Stomach smooth muscle (tissue), 2 donors: Measurements from ENCODE around the gene SELENOT.
A peak's percentile ranks its signal among the peaks of the same experiment; 100 is the strongest.

Source experiments
- H3K27ac ChIP-seq: one replicate; pipeline ENCODE4 v1.7.0; 2013; ENCODE audit warnings: mild to moderate bottlenecking, low read length, inconsistent platforms
- H3K27me3 ChIP-seq, 2 donors: one replicate each; pipeline ENCODE4 v1.7.0; 2013; ENCODE audit warnings: low read length in 2 of 2; ENCODE audit not compliant: insufficient read depth in 2 of 2, control insufficient read depth in 1 of 2
- H3K36me3 ChIP-seq, 2 donors: one replicate each; pipeline ENCODE4 v1.7.0; 2013; ENCODE audit warnings: low read length in 2 of 2; ENCODE audit not compliant: control insufficient read depth in 2 of 2, insufficient read depth in 2 of 2
- H3K4me1 ChIP-seq: one replicate; pipeline ENCODE4 v1.7.0; 2013; ENCODE audit warnings: low read length; ENCODE audit not compliant: control insufficient read depth, insufficient read depth
- H3K4me3 ChIP-seq, 2 donors: one replicate each; pipeline ENCODE4 v1.7.0; 2013; ENCODE audit warnings: low read length in 2 of 2
- H3K9ac ChIP-seq, 2 donors: one replicate each; pipeline ENCODE4 v1.7.0; 2013; ENCODE audit warnings: low read length in 2 of 2, mild to moderate bottlenecking in 1 of 2
- H3K9me3 ChIP-seq, 2 donors: one replicate each; pipeline ENCODE4 v1.7.0; 2013; ENCODE audit warnings: low read length in 2 of 2; ENCODE audit not compliant: control insufficient read depth in 2 of 2
- donor health status: healthy.
- donor health status: Pancreatic carcinoma.

The SELENOT gene

GRCh38 chr3:150603153-150603979 is at the start of gene SELENOT:
Gene SELENOT, plus strand, starts transcription at chr3:150603321. Its CDS starts 42 bp downstream, at chr3:150603363.
- H3K27me3 ChIP-seq = no peaks in the 10 kb centered on the region
- peak within 1 kb of the TSS; percentile 70 to 98 for H3K9ac ChIP-seq
- H3K4me3 ChIP-seq = peak within 1 kb of the TSS; percentile 89 to 96
- no peaks in the 10 kb centered on the region for H3K9me3 ChIP-seq
- no peaks in the 10 kb centered on the region for H3K36me3 ChIP-seq
- H3K27ac ChIP-seq = peak within 1 kb of the TSS; percentile 97
- peaks cover 13% of the 10 kb centered on the region for H3K4me1 ChIP-seq

- Histone ChIP-seq H3K36me3 (peaks cover 12 to 18% of the 10 kb centered on the region in 2 donors), H3K4me1 (no peaks in the 10 kb centered on the region), H3K4me3 (no peak overlapping the region), H3K27me3 (no peaks in the 10 kb centered on the region), H3K27ac (no peak overlapping the region), H3K9ac (no peak overlapping the region), H3K9me3 (no peaks in the 10 kb centered on the region)
These were observed 47.2 kb upstream of the SELENOT start for GRCh38 chr3:150555859-150556436.

GRCh38 chr3:150556792-150557191 is 46.3 kb upstream of the SELENOT start:
- Histone ChIP-seq H3K9me3 (no peaks in the 10 kb centered on the region), H3K9ac (no peak overlapping the region), H3K4me1 (no peaks in the 10 kb centered on the region), H3K27ac (no peak overlapping the region), H3K4me3 (no peak overlapping the region), H3K27me3 (no peaks in the 10 kb centered on the region), H3K36me3 (peaks cover 12 to 18% of the 10 kb centered on the region in 2 donors)

GRCh38 chr3:150557725-150558124 is 45.4 kb upstream of the SELENOT start:
- no peaks in the 10 kb centered on the region for H3K4me1 ChIP-seq

GRCh38 chr3:150564243-150564642 is 38.9 kb upstream of the SELENOT start:
- H3K9ac ChIP-seq = no peak overlapping the region
- no peak overlapping the region for H3K4me3 ChIP-seq
- peaks cover 5 to 28% of the 10 kb centered on the region in 2 donors for H3K36me3 ChIP-seq
- H3K9me3 ChIP-seq = no peaks in the 10 kb centered on the region
- H3K27me3 ChIP-seq = no peaks in the 10 kb centered on the region
- no peak overlapping the region for H3K27ac ChIP-seq
- no peaks in the 10 kb centered on the region for H3K4me1 ChIP-seq

More at GRCh38 chr3:150557725-150558124, 45.4 kb upstream of the SELENOT start:
- Histone ChIP-seq H3K4me3 (no peak overlapping the region), H3K27ac (no peak overlapping the region), H3K27me3 (no peaks in the 10 kb centered on the region), H3K9me3 (no peaks in the 10 kb centered on the region), H3K36me3 (peaks cover 12 to 18% of the 10 kb centered on the region in 2 donors), H3K9ac (no peak overlapping the region)

GRCh38 chr3:150567328-150567727 is 35.8 kb upstream of the SELENOT start:
- Histone ChIP-seq H3K4me3 (no peak overlapping the region), H3K36me3 (peaks cover 8 to 39% of the 10 kb centered on the region in 2 donors), H3K9me3 (no peaks in the 10 kb centered on the region), H3K27me3 (no peaks in the 10 kb centered on the region), H3K27ac (no peak overlapping the region), H3K9ac (no peak overlapping the region), H3K4me1 (no peaks in the 10 kb centered on the region)

- Histone ChIP-seq H3K4me3 (no peak overlapping the region), H3K27me3 (no peaks in the 10 kb centered on the region), H3K36me3 (peaks cover 17 to 26% of the 10 kb centered on the region in 2 donors), H3K9me3 (no peaks in the 10 kb centered on the region), H3K27ac (no peak overlapping the region), H3K9ac (no peak overlapping the region), H3K4me1 (no peaks in the 10 kb centered on the region)
These were observed 25.3 kb upstream of the SELENOT start for GRCh38 chr3:150577855-150578254.

GRCh38 chr3:150581174-150581573 is 21.9 kb upstream of the SELENOT start:
- Histone ChIP-seq H3K9ac (no peak overlapping the region), H3K9me3 (no peaks in the 10 kb centered on the region), H3K27me3 (no peaks in the 10 kb centered on the region), H3K4me1 (no peaks in the 10 kb centered on the region), H3K4me3 (no peak overlapping the region), H3K36me3 (peaks cover 24 to 37% of the 10 kb centered on the region in 2 donors), H3K27ac (no peak overlapping the region)

- Histone ChIP-seq H3K36me3 (peaks cover 18 to 26% of the 10 kb centered on the region in 2 donors), H3K27me3 (no peaks in the 10 kb centered on the region), H3K27ac (no peak overlapping the region)
These were observed 20.5 kb upstream of the SELENOT start for GRCh38 chr3:150582620-150583019.

GRCh38 chr3:150583028-150583427 is 20.1 kb upstream of the SELENOT start:
- H3K4me3 ChIP-seq = no peak overlapping the region
- no peaks in the 10 kb centered on the region for H3K9me3 ChIP-seq
- peaks cover 19 to 26% of the 10 kb centered on the region in 2 donors for H3K36me3 ChIP-seq
- H3K4me1 ChIP-seq = no peaks in the 10 kb centered on the region
- no peaks in the 10 kb centered on the region for H3K27me3 ChIP-seq
- H3K27ac ChIP-seq = no peak overlapping the region
- no peak overlapping the region for H3K9ac ChIP-seq

More at GRCh38 chr3:150582620-150583019, 20.5 kb upstream of the SELENOT start:
- no peaks in the 10 kb centered on the region for H3K9me3 ChIP-seq
- H3K4me3 ChIP-seq = no peak overlapping the region
- H3K9ac ChIP-seq = no peak overlapping the region
- H3K4me1 ChIP-seq = no peaks in the 10 kb centered on the region
